AG04450 (cell line): ENCODE measurements around the gene SLX9. TPM values are rescaled to one million over a fixed set of nuclear protein-coding genes. Genes with fewer than 3 reads are reported as not detected.

Source experiments
- CTCF ChIA-PET: fragments of 300-600, 350-600 bp; formaldehyde crosslinking; extraction: SDS; loops from one replicate; lab custom pipeline; 2022; ENCODE audit warnings: antibody characterized with exemption, inconsistent platforms; lab: Charles Lee
- POLR2A ChIA-PET: fragments of 350-600 bp; formaldehyde crosslinking; extraction: SDS; loops from one replicate; lab custom pipeline; 2021; ENCODE audit warnings: antibody characterized with exemption, inconsistent platforms; lab: Yijun Ruan, JAX
- DNase-seq: peaks from one replicate; pipeline ENCODE4 v3.0.0-alpha.2; 2011; ENCODE audit warnings: low read depth, low spot score
- H3K27ac ChIP-seq: one replicate; pipeline ENCODE4 v1.5.1; 2012; ENCODE audit warnings: low read depth, low read length, control low read depth
- H3K27me3 ChIP-seq: one replicate; pipeline ENCODE4 v1.6.0; 2012; ENCODE audit warnings: low read length; ENCODE audit not compliant: control insufficient read depth, insufficient read depth
- H3K4me3 ChIP-seq: 2 replicates; pipeline ENCODE4 v1.5.1; 2011; ENCODE audit warnings: mild to moderate bottlenecking, low read depth, low read length, control low read depth
- H3K9me3 ChIP-seq: 2 replicates; pipeline ENCODE4 v1.5.1; 2012; ENCODE audit warnings: low read length; ENCODE audit not compliant: control insufficient read depth, insufficient read depth
- polyA plus RNA-seq: library from polyadenylated mRNA; depleted of rRNA; stranded (reverse); fragments of >200 nt; gene quantifications from 2 replicates; pipeline ENCODE4 v1.2.3, GENCODE V29; 2011
- TF ChIP-seq, protein P1 (sequence below): IDR thresholded peaks from 2 replicates; pipeline ENCODE4 v1.5.1; 2011; ENCODE audit warnings: low read depth, low read length, control low read depth, inconsistent platforms

Gene SLX9
- polyA plus RNA-seq, 1 experiment = 11.4 TPM

DNA sequence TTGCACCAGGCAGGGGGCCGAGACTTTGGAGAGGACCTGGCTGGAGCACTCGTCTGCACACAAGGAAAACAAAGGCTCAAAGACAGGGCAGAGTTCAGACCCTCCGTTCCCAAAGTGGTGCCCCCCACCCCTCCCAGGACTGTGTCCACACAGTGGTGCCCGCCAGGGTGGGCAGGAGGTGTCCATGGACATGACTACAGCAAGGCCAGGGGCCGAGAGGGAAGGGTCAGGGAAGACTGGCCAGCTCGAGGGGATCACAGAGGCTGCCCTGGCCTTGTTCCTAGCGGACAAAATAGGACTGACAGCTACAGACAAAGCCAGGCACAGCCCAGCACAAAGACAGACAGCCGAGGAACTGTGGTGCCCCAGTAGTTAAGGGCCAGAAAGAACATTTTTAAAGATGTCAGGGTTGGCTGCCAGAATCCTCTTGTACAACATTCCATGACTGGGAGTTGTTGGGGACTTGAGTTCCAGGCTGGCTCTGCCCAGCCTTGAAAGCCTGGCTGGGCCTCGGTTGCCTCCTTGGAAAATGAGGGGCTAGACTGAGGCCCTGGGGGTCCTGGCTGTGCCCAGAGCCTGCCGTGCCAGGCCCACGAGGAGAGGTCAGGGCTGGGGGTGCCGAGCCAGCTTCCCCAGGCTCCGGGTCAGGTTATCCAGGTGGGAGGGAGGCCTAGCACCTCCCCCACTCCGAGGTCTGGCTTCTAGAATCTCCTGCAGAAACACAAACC lies 63.7 kb downstream of the SLX9 start:
- TF ChIP-seq, protein P1, sequence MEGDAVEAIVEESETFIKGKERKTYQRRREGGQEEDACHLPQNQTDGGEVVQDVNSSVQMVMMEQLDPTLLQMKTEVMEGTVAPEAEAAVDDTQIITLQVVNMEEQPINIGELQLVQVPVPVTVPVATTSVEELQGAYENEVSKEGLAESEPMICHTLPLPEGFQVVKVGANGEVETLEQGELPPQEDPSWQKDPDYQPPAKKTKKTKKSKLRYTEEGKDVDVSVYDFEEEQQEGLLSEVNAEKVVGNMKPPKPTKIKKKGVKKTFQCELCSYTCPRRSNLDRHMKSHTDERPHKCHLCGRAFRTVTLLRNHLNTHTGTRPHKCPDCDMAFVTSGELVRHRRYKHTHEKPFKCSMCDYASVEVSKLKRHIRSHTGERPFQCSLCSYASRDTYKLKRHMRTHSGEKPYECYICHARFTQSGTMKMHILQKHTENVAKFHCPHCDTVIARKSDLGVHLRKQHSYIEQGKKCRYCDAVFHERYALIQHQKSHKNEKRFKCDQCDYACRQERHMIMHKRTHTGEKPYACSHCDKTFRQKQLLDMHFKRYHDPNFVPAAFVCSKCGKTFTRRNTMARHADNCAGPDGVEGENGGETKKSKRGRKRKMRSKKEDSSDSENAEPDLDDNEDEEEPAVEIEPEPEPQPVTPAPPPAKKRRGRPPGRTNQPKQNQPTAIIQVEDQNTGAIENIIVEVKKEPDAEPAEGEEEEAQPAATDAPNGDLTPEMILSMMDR = no peak
- Histone ChIP-seq H3K9me3 (peaks cover 36% of the 10 kb centered on the region), H3K27ac (no peak overlapping the region), H3K27me3 (peaks cover 8% of the 10 kb centered on the region), H3K4me3 (no peak overlapping the region)
- ChIA-PET CTCF (no interaction called here), POLR2A (interaction anchor here (0.6 kb wide), 1 partner anchor 10 kb away, joined by 7 read pairs; no protein-coding TSS in a partner anchor)
- DNase-seq = no peak

DNA sequence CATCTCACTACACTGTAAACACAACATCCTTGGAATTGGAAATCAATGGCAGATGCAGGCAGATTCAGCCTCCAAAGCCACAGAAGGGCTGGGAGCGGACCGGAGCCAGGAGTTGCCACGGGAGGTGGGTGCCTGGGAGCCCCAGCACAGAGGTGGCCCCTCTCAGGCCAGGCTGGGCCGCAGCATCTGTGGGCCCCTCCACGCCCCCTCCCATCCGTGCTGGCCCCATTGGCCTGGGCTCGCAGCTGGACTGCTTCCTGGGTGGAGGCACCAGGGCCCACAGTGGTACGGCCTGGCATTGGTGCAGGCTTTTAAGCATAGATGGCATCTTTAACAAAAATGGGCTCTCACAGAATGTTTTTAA lies 64.2 kb downstream of the SLX9 start:
- ChIA-PET CTCF (no interaction called here), POLR2A (no interaction called here)
- DNase-seq = no peak
- Histone ChIP-seq H3K27me3 (peaks cover 5% of the 10 kb centered on the region), H3K9me3 (peaks cover 38% of the 10 kb centered on the region), H3K27ac (no peak overlapping the region), H3K4me3 (no peak overlapping the region)
- TF ChIP-seq, protein P1 = no peak

DNA sequence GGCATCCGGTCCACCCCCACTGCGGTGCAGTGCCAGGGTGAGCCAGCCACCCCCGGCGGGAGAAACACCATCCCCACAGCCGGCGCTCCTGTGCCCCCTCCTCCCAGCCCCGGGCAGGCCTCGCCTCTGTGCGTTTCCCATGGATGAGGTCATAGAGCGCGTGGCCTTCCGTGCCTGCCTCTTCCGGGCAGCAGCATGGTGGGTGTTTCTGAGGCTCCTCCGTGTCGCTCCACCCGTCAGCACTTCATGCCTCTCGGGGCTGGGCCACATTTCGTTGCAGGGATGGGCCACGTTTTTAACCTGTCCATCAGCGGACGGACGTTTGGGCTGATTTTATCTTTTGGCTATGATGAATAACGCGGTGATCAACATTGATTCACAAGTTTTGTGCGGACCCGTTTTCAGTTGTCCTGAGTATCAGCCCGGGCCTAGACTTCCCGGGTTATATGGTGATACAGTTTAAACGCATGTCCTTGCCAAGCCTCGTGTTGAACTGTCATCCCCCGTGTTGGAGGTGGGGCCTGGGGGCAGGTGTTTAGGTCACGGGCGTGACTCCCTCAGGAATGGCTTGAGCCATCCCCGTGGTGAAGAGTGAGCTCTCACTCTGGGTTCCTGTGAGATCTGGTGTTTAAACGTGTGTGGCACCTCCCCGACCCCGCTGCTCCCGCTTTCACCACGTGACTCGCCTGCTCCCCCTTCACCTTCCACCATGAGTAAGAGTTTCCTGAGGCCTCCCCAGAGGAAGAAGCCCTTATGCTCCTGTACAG lies 64.8 kb downstream of the SLX9 start:
- no peak for DNase-seq
- H3K9me3 ChIP-seq = peaks cover 35% of the 10 kb centered on the region
- POLR2A ChIA-PET = no interaction called here
- CTCF ChIA-PET = interaction anchor here (1.3 kb wide), 1 partner anchor 19 kb away, joined by 3 read pairs; no protein-coding TSS in a partner anchor
- H3K27me3 ChIP-seq = peaks cover under 1% of the 10 kb centered on the region
- no peak overlapping the region for H3K4me3 ChIP-seq
- TF ChIP-seq, protein P1 = no peak
- H3K27ac ChIP-seq = no peak overlapping the region

DNA sequence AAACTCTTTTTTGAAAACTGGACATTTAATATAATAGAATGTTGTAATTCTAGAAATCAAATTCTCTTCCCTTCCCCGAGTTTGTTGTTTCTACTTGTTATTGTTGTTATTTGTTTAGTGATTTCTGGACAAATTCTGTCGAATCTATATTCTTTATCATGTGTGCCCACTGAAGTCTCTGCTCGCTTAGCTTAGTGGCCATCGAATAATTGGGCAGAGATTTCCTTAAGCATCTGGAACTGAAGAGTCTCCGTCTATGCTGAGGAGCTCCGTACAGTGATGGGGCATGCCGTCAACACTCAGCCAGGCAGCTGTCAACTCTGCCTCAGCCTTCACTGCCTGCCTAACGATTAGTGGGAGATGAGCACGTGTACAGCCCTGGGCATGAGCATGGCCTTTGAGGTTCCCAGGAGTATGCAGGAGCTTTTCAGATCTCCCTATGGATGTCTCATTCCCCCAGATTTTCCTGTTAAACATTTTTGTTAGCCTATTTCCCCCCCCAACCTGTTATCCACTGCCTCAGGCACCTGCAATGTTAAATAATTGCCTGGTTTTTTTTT lies 66.8 kb downstream of the SLX9 start:
- Histone ChIP-seq H3K27me3 (no peaks in the 10 kb centered on the region), H3K9me3 (peaks cover 30% of the 10 kb centered on the region), H3K27ac (no peak overlapping the region), H3K4me3 (no peak overlapping the region)
- DNase-seq = no peak
- POLR2A ChIA-PET = interaction anchor here (0.6 kb wide), 1 partner anchor 116 kb away, joined by 3 read pairs; no protein-coding TSS in a partner anchor
- TF ChIP-seq, protein P1 = no peak
- CTCF ChIA-PET = no interaction called here
